ENCODE measurements around the gene KMT5B. TPM values are rescaled to one million over a fixed set of nuclear protein-coding genes. Genes with fewer than 3 reads are reported as not detected.

KMT5B gene
- total and polyA plus RNA-seq, 2 of the 13 experiments (the other 11 are each of a cell fraction or from before 2014, with no cell fraction given): 17.6 to 23.7 TPM

GRCh38 chr11:68159665-68160064 is 53.4 kb downstream of the KMT5B start (continued):
- no peak for TF ChIP-seq ZNF281 (CRISPR knock-in tag; IDR thresholded peaks at IDR 0.05; ENCODE audit: borderline replicate concordance)

GRCh38 chr11:68159161-68159560 is 53.9 kb downstream of the KMT5B start:
- H3K79me2 ChIP-seq (ENCODE audit: insufficient read depth, low read length): no peaks in the 10 kb centered on the region
- in situ Hi-C loops (cut with HindIII; ENCODE audit: extremely low pct_ligation_motif_present, low pct_unique_long_range_greater_than_20kb) (no loop called here), intact Hi-C loops (cut with micrococcal nuclease; ENCODE audit: unreplicated experiment) (no loop called here)
- no peak overlapping the region for H3K4me2 ChIP-seq (ENCODE audit: low read depth, low read length)
- no peak overlapping the region for H3K27ac ChIP-seq (ENCODE audit: extremely low read length, insufficient read depth, low read length)
- 95% methylated on average over 9 of the region's 9 CpGs for WGBS (ENCODE audit: low lambda C conversion rate)
- CTCF ChIA-PET (ENCODE audit: low intra/inter-chr PET ratio, low total read pairs): no interaction called here
- H2AFZ ChIP-seq (ENCODE audit: low read length): no peak overlapping the region
- H3K9me3 ChIP-seq (ENCODE audit: low read length): no peaks in the 10 kb centered on the region
- BruUV-seq (replicated peaks): no TSS peak
- H3K36me3 ChIP-seq (replicated peaks in 1 of 2; ENCODE audit: control insufficient read depth in 1 of 2, insufficient read depth in 2 of 2, low read length in 2 of 2): peaks cover 3 to 19% of the 10 kb centered on the region in 2 experiments
- H3K4me3 ChIP-seq (replicated peaks in 1 of 3; ENCODE audit: insufficient read depth in 1 of 3, low read depth in 2 of 3, low read length in 3 of 3): no peak overlapping the region
- no peak overlapping the region for H3K9ac ChIP-seq (ENCODE audit: insufficient read depth, low read depth, low read length)
- POLR2A ChIA-PET: interaction anchor here (0.8 to 2.5 kb wide), 3 partner anchors 10 to 14 kb away, joined by 3 to 7 read pairs (median 3); no protein-coding TSS in a partner anchor
- no peaks in the 10 kb centered on the region for H4K20me1 ChIP-seq (ENCODE audit: insufficient read depth, low read length)
- no peak for TF ChIP-seq CBFB (CRISPR knock-in tag; IDR thresholded peaks at IDR 0.05)
- TF ChIP-seq ZNF616 (CRISPR knock-in tag; IDR thresholded peaks at IDR 0.05; ENCODE audit: low read depth): no peak
- no peak for TF ChIP-seq MYPOP (CRISPR knock-in tag; IDR thresholded peaks at IDR 0.05)
- no peak for TF ChIP-seq PRDM10 (CRISPR knock-in tag; IDR thresholded peaks at IDR 0.05; ENCODE audit: low read depth)
- TF ChIP-seq ELF4 (CRISPR knock-in tag; IDR thresholded peaks at IDR 0.05; ENCODE audit: borderline replicate concordance): no peak
- TF ChIP-seq RFX3 (CRISPR knock-in tag; IDR thresholded peaks at IDR 0.05): no peak
- no peak for TF ChIP-seq ZNF839 (CRISPR knock-in tag; IDR thresholded peaks at IDR 0.05; ENCODE audit: borderline replicate concordance)
- no peak for DNase-seq (ENCODE audit: low spot score)
- no peaks in the 10 kb centered on the region for H3K27me3 ChIP-seq (ENCODE audit: control insufficient read depth in 1 of 2, insufficient read depth in 2 of 2, low read length in 2 of 2)
- peaks cover 5% of the 10 kb centered on the region for H3K4me1 ChIP-seq (ENCODE audit: insufficient read depth, low read length)
- FAIRE-seq: no peak
- no peak for ATAC-seq

All from HepG2 (cell line).